ENCODE data around the gene BTBD9.

DNA sequence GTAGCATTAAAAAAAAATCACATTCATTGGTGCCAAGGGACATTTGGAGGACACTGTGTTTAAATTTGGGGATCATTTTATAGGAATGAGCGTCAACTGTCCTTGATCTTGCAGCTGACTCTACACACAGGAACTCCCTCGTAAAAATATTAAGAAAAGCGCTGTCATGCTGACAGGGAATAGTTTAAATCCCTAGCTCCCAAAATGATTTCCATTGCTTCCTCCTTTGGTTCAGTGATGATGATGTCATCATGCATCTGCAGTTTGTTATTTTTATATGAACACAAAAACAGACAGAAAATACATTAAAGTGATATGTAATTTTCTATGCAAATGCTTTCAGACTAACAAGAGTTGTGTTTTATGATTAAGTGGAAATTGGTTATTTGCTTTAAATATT lies 275.6 kb downstream of the BTBD9 start:
- no peak for TF ChIP-seq POLR2A (IDR thresholded peaks at IDR 0.05)
- no peak for TF ChIP-seq CTCF (IDR thresholded peaks at IDR 0.05)
